OCI-LY7 (cell line): ENCODE results near the gene PDXK. TPM values are rescaled to one million over a fixed set of nuclear protein-coding genes. Genes with fewer than 3 reads are reported as not detected.

ENCODE experiments used
- BruUV-seq: library from RNA; stranded (reverse); fragments of 400-500 nt; replicated peaks from 2 replicates; lab custom pipeline; 2021; lab: Mats Ljungman, UMichigan
- CTCF ChIA-PET: fragments of 300-600 bp; sonication (Branson Sonifier 250); formaldehyde crosslinking; loops from one replicate; lab custom pipeline; 2022; ENCODE audit warnings: antibody characterized with exemption; ENCODE audit not compliant: unreplicated experiment; lab: Charles Lee
- POLR2A ChIA-PET: fragments of 300-600 bp; sonication (Branson Sonifier 250); formaldehyde crosslinking; loops from one replicate; lab custom pipeline; 2022; ENCODE audit warnings: antibody characterized with exemption; lab: Charles Lee
- DNase-seq: peaks from one replicate; pipeline ENCODE4 v3.0.0-alpha.2; 2015; ENCODE audit warnings: low spot score
- H2AFZ ChIP-seq: fragments of 200-600 bp; sonication (generic), shearing (Covaris generic); 2 replicates; pipeline ENCODE4 v1.6.1; 2014; ENCODE audit warnings: mild to moderate bottlenecking, antibody characterized with exemption, low read length, moderate library complexity
- H3K27ac ChIP-seq: fragments of 200-600 bp; sonication (generic); 2 replicates; pipeline ENCODE4 v1.5.1; 2014; ENCODE audit warnings: mixed run types, low read depth, mild to moderate bottlenecking, moderate library complexity, low read length, inconsistent platforms; ENCODE audit not compliant: poor library complexity, severe bottlenecking
- H3K36me3 ChIP-seq: fragments of 200-600 bp; sonication (generic); 2 replicates; pipeline ENCODE4 v1.6.1; 2014; ENCODE audit warnings: mild to moderate bottlenecking, antibody characterized with exemption, low read length, moderate library complexity, mixed read lengths; ENCODE audit not compliant: insufficient read depth
- H3K4me1 ChIP-seq: fragments of 200-600 bp; sonication (generic); 2 replicates; pipeline ENCODE4 v1.5.1; 2014; ENCODE audit warnings: mild to moderate bottlenecking, low read length; ENCODE audit not compliant: insufficient read depth, poor library complexity, severe bottlenecking
- H3K4me2 ChIP-seq: fragments of 200-600 bp; sonication (generic); 2 replicates; pipeline ENCODE4 v1.6.1; 2014; ENCODE audit warnings: mild to moderate bottlenecking, low read length
- H3K4me3 ChIP-seq: fragments of 200-600 bp; sonication (generic); 2 replicates; pipeline ENCODE4 v1.5.1; 2014; ENCODE audit warnings: mild to moderate bottlenecking, low read depth, low read length; ENCODE audit not compliant: poor library complexity, severe bottlenecking
- H3K79me2 ChIP-seq: fragments of 200-600 bp; sonication (generic); 2 replicates; pipeline ENCODE4 v1.6.1; 2016; ENCODE audit warnings: low read depth, mild to moderate bottlenecking, low read length, moderate library complexity, mixed read lengths; ENCODE audit not compliant: insufficient read depth
- H3K9me2 ChIP-seq: fragments of 200-600 bp; sonication (generic); 2 replicates; pipeline ENCODE4 v1.6.1; 2016; ENCODE audit warnings: mild to moderate bottlenecking, low read length, mixed read lengths; ENCODE audit not compliant: insufficient read depth
- H3K9me3 ChIP-seq: fragments of 200-600 bp; sonication (generic); 2 replicates; pipeline ENCODE4 v1.6.1; 2014; ENCODE audit warnings: mild to moderate bottlenecking, mixed run types, low read length, mixed read lengths
- H4K20me1 ChIP-seq: fragments of 200-600 bp; sonication (generic); 2 replicates; pipeline ENCODE4 v1.6.1; 2014; ENCODE audit warnings: mild to moderate bottlenecking, antibody characterized with exemption, low read length, moderate library complexity, mixed read lengths; ENCODE audit not compliant: insufficient read depth
- CTCF ChIP-seq: fragments of 200-600 bp; sonication (generic); conservative IDR thresholded peaks from 2 replicates; pipeline ENCODE4 v1.5.1; 2014; ENCODE audit warnings: mild to moderate bottlenecking, antibody characterized with exemption, low read length, moderate library complexity, mixed read lengths
- EZH2phosphoT487 ChIP-seq: fragments of 200-600 bp; sonication (generic); IDR thresholded peaks from 2 replicates; pipeline ENCODE4 v1.6.1; 2018; ENCODE audit warnings: low read depth, borderline replicate concordance, mild to moderate bottlenecking, mixed run types, antibody characterized with exemption, low read length, moderate library complexity, mixed read lengths
- intact Hi-C: fragments of 100-400 bp; cut with micrococcal nuclease; formaldehyde crosslinking; loops from one replicate; pipeline ENCODE4 v1.10.0; 2022; ENCODE audit not compliant: unreplicated experiment
- total RNA-seq, 2 experiments: library from RNA; depleted of rRNA in 1 of 2; stranded (reverse); fragments of >200 nt in 1 of 2; shearing (Covaris generic) in 1 of 2; gene quantifications; 2 replicates each; pipeline ENCODE4 v1.2.3, GENCODE V29; 2014 to 2022

PDXK gene
- total RNA-seq, 2 experiments from 2014 or later: 32.8 to 67.0 TPM

DNA sequence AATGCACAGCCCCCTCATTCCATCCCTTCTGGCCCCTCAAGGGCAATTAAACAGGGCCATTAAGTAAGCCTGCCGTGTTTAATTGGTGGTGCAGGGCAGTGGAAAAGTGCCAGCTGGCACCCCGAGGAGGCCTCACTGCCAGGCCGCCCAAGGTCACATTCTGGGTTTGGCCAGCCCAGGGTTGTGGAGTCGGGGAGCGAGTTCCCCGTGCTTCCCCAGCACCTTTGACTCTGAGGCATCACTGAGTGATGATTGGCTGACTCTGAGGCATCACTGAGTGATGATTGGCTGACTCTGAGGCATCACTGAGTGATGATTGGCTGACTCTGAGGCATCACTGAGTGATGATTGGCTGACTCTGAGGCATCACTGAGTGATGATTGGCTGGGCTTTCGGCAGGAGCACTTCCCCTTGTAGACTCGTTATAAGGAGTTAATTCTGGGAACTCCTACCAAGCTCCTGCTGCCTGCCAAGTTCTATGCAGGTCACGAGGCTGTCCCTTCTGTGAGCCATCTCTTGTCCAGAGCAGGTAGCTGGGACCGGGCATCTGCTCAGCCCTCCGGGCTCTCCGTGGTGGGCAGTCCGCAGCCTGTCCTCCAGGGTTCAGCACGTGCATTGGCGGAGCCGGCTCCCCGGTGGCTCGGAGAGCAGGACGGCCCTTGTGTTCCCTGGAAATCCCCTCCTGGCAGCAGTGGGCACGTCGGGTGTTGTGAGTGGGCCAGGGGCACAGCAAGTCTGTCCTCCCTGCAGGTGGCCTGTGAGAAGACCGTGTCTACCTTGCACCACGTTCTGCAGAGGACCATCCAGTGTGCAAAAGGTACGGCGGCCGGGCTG, 36.2 kb downstream of the PDXK start:
- Histone ChIP-seq H4K20me1 (no peaks in the 10 kb centered on the region), H3K9me2 (no peaks in the 10 kb centered on the region), H3K79me2 (no peaks in the 10 kb centered on the region), H3K27ac (no peak overlapping the region), H3K36me3 (peaks cover 34% of the 10 kb centered on the region), H3K9me3 (no peaks in the 10 kb centered on the region), H3K4me3 (no peak overlapping the region), H3K4me1 (no peaks in the 10 kb centered on the region), H2AFZ (no peak overlapping the region), H3K4me2 (no peak overlapping the region)
- CTCF ChIA-PET: no interaction called here
- no TSS peak for BruUV-seq
- TF ChIP-seq EZH2phosphoT487 (no peak), CTCF (no peak)
- POLR2A ChIA-PET: no interaction called here
- DNase-seq: no peak
- intact Hi-C loops: no loop called here

- H3K9me3 ChIP-seq: no peaks in the 10 kb centered on the region
- no peak overlapping the region for H2AFZ ChIP-seq
- H3K4me1 ChIP-seq: no peaks in the 10 kb centered on the region
- H3K4me2 ChIP-seq: no peak overlapping the region
- intact Hi-C loops: no loop called here
- H3K27ac ChIP-seq: no peak overlapping the region
- CTCF ChIA-PET: no interaction called here
- no peaks in the 10 kb centered on the region for H4K20me1 ChIP-seq
- POLR2A ChIA-PET: no interaction called here
- H3K79me2 ChIP-seq: no peaks in the 10 kb centered on the region
- no peak overlapping the region for H3K4me3 ChIP-seq
- H3K36me3 ChIP-seq: peaks cover 34% of the 10 kb centered on the region
- BruUV-seq: no TSS peak
- DNase-seq: no peak
- TF ChIP-seq EZH2phosphoT487: no peak
- TF ChIP-seq CTCF: no peak
- H3K9me2 ChIP-seq: no peaks in the 10 kb centered on the region
Measured at GRCh38 chr21:43755820-43756594, 37.1 kb downstream of the PDXK start.
